Hepatocyte (in vitro differentiated cells): ENCODE measurements around the gene ACACA.

Source experiments
- EZH2 ChIP-seq: fragments of 200-600 bp; sonication (generic); IDR thresholded peaks from 2 replicates; pipeline ENCODE4 v1.6.1; 2016; ENCODE audit warnings: antibody characterized with exemption, mild to moderate bottlenecking, borderline replicate concordance
- TF ChIP-seq, protein P1 (sequence below): fragments of 200-600 bp; sonication (generic); IDR thresholded peaks from 2 replicates; pipeline ENCODE4 v1.5.1; 2016; ENCODE audit warnings: antibody characterized with exemption, mild to moderate bottlenecking; ENCODE audit not compliant: poor library complexity

DNA sequence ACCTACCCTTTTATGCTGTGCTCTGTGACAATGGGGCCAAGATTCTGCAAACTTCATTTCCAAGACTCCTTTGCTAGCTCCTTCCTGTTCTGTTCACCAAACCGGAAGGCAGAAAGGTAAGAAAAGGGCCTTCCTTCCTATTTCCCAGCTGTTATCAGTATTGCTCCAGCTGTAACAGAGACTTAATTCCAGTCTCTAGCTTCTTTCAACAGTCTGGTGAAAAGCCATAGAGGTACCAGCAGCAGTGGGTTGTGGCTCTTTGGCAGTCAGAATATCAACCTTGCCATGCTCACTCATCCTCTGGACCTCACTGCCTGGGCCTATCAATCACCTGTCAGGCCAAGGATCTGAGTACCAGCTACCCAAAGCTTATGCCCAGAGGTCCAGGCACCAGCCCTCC is 120.2 kb downstream of the ACACA start:
- TF ChIP-seq, protein P1, sequence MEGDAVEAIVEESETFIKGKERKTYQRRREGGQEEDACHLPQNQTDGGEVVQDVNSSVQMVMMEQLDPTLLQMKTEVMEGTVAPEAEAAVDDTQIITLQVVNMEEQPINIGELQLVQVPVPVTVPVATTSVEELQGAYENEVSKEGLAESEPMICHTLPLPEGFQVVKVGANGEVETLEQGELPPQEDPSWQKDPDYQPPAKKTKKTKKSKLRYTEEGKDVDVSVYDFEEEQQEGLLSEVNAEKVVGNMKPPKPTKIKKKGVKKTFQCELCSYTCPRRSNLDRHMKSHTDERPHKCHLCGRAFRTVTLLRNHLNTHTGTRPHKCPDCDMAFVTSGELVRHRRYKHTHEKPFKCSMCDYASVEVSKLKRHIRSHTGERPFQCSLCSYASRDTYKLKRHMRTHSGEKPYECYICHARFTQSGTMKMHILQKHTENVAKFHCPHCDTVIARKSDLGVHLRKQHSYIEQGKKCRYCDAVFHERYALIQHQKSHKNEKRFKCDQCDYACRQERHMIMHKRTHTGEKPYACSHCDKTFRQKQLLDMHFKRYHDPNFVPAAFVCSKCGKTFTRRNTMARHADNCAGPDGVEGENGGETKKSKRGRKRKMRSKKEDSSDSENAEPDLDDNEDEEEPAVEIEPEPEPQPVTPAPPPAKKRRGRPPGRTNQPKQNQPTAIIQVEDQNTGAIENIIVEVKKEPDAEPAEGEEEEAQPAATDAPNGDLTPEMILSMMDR: no peak
- TF ChIP-seq EZH2: no peak
